Fibroblast of skin of scalp (primary cell): ENCODE measurements around the gene IDH3B.
A peak's percentile ranks its signal among the peaks of the same experiment; 100 is the strongest.

ENCODE experiments used
- DNase-seq: peaks from one replicate; pipeline ENCODE4 v3.0.0-alpha.2; 2013

IDH3B gene

GRCh38 chr20:2656471-2657117 is 7.4 kb downstream of the IDH3B start:
- DNase-seq = no peak

- no peak for DNase-seq
Observed at GRCh38 chr20:2655331-2656116, 8.5 kb downstream of the IDH3B start.

DNA sequence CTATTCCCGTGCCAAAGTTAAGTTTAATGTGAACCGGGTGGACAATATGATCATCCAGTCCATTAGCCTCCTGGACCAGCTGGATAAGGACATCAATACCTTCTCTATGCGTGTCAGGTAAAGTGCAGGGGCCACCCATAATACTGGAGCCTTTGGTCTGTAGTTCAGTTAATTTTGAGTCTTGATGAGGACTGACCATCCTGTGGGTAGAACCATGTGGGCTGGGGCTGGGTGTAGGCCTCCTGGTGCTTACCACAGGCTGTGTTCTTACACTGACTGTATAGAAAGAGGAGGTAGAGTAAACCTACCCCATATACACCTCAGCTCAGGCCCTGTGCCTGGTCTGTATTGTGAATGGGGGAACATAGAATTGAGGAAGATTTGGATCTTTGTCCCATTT is 9.2 kb downstream of the IDH3B start:
- no peak for DNase-seq

DNA sequence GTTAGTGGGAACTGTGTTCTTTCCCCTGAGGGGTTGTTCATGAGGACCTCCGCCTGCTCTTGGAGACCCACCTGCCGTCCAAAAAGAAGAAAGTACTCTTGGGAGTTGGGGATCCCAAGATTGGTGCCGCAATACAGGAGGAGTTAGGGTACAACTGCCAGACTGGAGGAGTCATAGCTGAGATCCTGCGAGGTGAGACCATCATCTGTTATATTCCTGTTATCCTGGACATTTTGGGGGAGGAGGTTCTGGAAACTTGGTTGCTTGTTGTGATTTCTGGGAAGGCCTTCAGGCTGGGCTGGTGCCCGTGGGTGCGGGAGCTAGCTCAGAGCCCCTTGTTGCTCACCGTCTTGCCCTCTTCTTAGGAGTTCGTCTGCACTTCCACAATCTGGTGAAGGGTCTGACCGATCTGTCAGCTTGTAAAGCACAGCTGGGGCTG is 9.6 kb downstream of the IDH3B start:
- no peak for DNase-seq

- DNase-seq = no peak
Observed at GRCh38 chr20:2653556-2654383, 10.2 kb downstream of the IDH3B start.

GRCh38 chr20:2652724-2653555 is 11.1 kb downstream of the IDH3B start:
- peak; percentile 24 for DNase-seq

DNA sequence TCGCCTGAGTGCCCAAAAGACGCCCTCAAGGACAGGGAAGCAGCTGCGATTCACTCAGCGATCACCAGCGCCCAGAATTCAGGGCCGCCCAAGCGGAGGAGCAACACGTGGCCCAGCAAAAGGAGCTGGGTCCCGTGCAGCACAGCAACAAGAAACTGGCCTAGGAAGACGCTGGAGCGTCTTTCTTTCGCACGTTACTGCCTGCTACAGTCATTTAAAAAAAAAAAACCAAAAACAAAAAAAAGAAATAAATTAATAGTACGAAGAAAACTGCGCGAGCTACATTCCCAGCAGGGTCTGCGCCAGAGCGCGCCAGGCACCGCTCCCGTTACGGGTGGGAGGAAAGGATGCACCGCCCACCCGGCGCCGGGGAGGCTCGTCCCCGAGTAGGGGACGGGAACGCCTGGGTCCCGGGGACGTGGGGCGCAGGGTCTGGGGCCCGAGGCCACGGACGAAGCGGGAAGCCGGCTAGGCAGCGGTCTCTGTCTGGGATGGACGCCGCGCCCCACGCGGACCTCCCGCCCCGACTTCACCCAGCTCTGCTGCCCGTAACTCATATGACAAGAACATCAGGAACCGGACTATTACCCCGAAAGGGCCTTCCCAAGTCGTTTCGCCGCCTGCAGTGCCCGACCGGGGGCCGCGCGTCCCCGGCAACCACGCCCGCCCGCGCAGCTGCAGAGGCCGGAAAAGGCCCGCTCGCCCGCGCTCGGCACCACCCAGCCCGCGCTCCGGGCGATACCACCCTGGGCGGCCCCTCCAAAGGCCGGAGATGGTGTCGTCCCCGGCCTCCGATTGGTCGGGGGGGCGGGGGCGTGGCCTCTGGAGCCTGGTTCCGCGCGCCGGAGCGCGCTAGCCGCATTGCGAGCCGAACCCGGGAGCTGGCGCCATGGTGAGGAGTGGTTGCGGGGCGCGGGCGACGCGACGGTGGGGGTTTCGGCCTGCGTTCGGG is 12.0 kb downstream of the IDH3B start, which contains the start of gene NOP56:
TSS of gene NOP56 (plus strand) at position 861 of the 952 bp plus-strand sequence. CDS start at position 890, 29 bp downstream.
- DNase-seq = peak; percentile 94

GRCh38 chr20:2643708-2644107 is 20.3 kb downstream of the IDH3B start:
- no peak for DNase-seq

GRCh38 chr20:2640899-2641298 is 23.1 kb downstream of the IDH3B start:
- no peak for DNase-seq

GRCh38 chr20:2640260-2640659 is 23.8 kb downstream of the IDH3B start:
- DNase-seq = no peak

DNA sequence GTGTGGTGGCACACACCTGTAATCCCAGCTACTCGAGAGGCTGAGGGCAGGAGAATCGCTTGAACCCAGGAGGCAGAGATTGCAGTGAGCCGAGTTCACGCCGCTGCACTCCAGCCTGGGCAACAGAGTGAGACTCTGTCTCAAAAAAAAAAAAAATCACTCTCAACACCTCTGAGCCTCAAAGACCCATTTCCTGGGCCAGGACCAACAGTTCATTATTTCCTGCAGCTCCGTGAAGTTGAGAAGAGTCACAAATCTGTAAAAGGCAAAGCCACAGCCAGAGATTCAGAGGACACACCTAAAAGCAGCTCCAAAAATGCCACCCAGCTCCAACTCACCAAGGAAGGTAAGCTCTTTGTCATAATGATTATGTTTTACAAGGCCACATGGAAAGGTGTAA is 26.8 kb downstream of the IDH3B start:
- no peak for DNase-seq

DNA sequence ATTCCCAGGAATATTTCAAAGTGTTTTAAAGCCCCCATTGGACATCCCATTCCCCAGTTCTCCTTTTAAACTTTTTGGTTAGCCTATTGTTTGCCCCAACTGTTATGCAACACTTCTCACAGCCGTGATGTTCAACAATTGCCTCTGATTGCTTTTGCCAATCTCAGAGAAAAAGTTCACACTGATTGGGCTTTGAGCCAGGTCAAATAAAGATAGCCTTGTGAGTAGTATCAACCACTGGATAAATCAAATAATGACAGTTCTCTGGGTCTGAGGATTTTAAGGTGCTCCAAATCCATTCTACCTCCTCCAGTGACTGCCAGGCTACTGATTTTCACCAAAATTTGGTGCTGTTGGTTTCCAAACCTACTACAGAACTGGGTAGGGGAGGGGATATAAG is 30.6 kb downstream of the IDH3B start:
- no peak for DNase-seq

DNA sequence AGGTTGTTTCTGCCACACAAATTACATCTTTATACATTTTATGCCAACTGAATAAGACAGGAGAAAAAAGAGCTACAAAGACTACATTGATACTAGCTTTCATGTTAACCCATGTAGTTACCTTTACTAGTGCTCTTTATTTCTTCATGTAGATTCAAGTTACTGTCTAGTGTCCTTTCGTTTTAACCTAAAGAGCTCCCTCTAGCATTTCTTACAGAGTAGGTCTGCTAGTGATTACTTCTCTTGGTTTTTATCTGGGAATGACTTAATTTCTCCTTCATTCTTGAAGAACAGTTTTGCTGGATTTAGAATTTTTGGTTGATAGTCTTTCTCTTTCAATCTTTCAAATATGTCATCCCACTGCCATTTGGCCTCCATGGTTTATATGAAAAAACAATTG is 32.8 kb downstream of the IDH3B start:
- no peak for DNase-seq

GRCh38 chr20:2626853-2627541 is 37.0 kb downstream of the IDH3B start:
- peak; percentile 69 for DNase-seq

GRCh38 chr20:2625062-2625461 is 39.0 kb downstream of the IDH3B start:
- no peak for DNase-seq

DNA sequence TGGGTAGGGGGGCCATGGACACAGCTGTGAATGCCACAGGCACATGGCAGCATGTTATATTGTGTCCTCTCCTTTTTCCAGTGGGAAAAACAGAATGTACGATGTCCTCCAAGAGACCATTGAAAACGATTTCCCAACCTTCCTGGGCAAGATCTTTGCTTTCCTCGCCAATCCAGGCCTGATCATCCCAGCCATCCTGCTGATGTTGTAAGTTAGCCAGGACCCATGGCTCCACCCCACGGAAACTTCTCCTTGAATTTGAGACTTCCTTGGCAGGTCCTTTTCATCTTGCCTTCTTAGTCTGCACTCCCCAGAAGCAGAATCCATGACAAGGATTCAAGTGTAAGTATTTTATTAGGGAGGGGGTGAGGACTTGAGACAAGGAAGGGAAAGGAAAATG is 39.8 kb downstream of the IDH3B start:
- DNase-seq = no peak

DNA sequence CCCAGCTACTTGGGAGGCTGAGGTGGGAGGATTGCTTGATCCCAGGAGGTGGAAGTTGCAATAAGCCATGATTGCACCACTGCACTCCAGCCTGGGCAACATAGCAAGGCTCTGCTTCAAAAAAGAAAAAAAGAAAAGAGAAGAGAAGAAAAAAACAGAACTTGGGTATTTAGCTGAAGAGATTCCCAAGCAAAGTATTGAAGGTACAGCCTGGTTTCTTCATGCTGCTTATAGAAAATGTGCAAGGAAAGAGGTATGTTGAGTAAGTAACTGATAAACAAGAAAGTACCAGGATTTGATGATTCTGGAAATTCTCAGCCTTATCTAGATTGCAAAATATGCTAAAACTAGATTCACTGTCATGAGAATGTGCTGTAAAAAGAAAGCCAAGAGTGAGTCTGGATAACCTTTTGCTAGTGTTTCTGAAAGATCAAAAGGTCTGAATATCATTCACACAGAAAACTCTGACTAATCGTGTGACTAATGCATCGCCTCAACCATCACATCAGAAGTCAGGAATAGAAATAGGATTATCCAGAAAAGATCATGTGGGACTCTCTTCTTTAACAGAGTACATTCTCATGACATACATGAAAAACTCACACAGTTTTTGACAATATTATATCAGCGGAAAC is 43.9 kb downstream of the IDH3B start:
- peak; percentile 6 for DNase-seq

GRCh38 chr20:2619337-2619736 is 44.7 kb downstream of the IDH3B start:
- no peak for DNase-seq

DNA sequence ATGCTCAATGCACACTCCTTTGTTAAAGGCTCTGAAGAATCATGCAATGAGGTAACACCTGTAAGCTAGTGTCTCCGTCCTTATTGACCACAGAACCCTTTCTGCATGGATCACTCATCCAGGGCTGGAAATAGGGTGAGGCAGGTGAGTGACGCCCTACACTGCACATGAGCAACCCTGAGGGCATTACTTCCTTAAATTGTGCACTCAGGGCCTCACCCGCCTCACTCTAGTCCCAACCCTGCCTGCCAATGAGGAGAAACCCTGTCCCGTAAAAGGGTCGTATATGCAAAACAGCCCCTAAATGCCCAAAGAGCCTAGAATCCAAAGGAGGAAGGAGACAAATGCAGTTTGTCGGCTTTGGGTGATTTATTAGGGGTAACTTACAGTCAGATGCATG is 45.2 kb downstream of the IDH3B start:
- no peak for DNase-seq
